Neural crest cell (in vitro differentiated cells): ENCODE results near the gene OR8D1. TPM values are rescaled to one million over a fixed set of nuclear protein-coding genes. Genes with fewer than 3 reads are reported as not detected.

ENCODE experiments used
- DNase-seq: peaks from one replicate; pipeline ENCODE4 v3.0.0; 2021; ENCODE audit warnings: low read depth, mixed read lengths, low spot score
- H3K27ac Mint-ChIP-seq: one replicate; pipeline ENCODE4 v1.8.0; 2021; ENCODE audit warnings: mild to moderate bottlenecking, mixed read lengths; ENCODE audit not compliant: unreplicated experiment
- H3K27me3 Mint-ChIP-seq: 2 replicates; pipeline ENCODE4 v1.8.0; 2021; ENCODE audit warnings: low read depth, mild to moderate bottlenecking, mixed read lengths
- H3K36me3 Mint-ChIP-seq: 2 replicates; pipeline ENCODE4 v1.8.0; 2021; ENCODE audit warnings: low read depth, mild to moderate bottlenecking, mixed read lengths
- H3K4me1 Mint-ChIP-seq: 2 replicates; pipeline ENCODE4 v1.8.0; 2021; ENCODE audit warnings: mixed read lengths
- H3K4me3 Mint-ChIP-seq: one replicate; pipeline ENCODE4 v1.8.0; 2021; ENCODE audit warnings: mild to moderate bottlenecking, mixed read lengths
- H3K9me3 Mint-ChIP-seq: 2 replicates; pipeline ENCODE4 v1.8.0; 2021; ENCODE audit warnings: mixed read lengths
- CTCF ChIP-seq: fragments of 200-600 bp; sonication (generic); conservative IDR thresholded peaks from 2 replicates; pipeline ENCODE4 v1.5.0; 2021; ENCODE audit warnings: antibody characterized with exemption, mild to moderate bottlenecking
- total RNA-seq: library from RNA; stranded (reverse); gene quantifications from 2 replicates; pipeline ENCODE4 v1.2.1, GENCODE V29; 2021

The OR8D1 gene
- total RNA-seq, 1 donor from 2014 or later, result not detected

GRCh38 chr11:124307093-124307492 is 6.7 kb downstream of the OR8D1 start:
- Mint-ChIP-seq H3K9me3 (no peaks in the 10 kb centered on the region), H3K4me1 (no peaks in the 10 kb centered on the region), H3K4me3 (no peak overlapping the region), H3K27ac (no peak overlapping the region), H3K36me3 (no peaks in the 10 kb centered on the region), H3K27me3 (peaks cover 9% of the 10 kb centered on the region)
- DNase-seq, result no peak
- no peak for TF ChIP-seq CTCF

GRCh38 chr11:124302347-124303125 is 11.2 kb downstream of the OR8D1 start:
- no peaks in the 10 kb centered on the region for H3K9me3 Mint-ChIP-seq
- H3K27ac Mint-ChIP-seq, result no peak overlapping the region
- DNase-seq, result no peak
- H3K4me3 Mint-ChIP-seq, result no peak overlapping the region
- TF ChIP-seq CTCF, result no peak
- H3K36me3 Mint-ChIP-seq, result no peaks in the 10 kb centered on the region
- no peaks in the 10 kb centered on the region for H3K27me3 Mint-ChIP-seq
- no peaks in the 10 kb centered on the region for H3K4me1 Mint-ChIP-seq

GRCh38 chr11:124301548-124301947 is 12.2 kb downstream of the OR8D1 start:
- Mint-ChIP-seq H3K4me1 (no peaks in the 10 kb centered on the region), H3K4me3 (no peak overlapping the region), H3K27ac (no peak overlapping the region), H3K9me3 (no peaks in the 10 kb centered on the region), H3K36me3 (no peaks in the 10 kb centered on the region), H3K27me3 (no peaks in the 10 kb centered on the region)
- no peak for TF ChIP-seq CTCF
- no peak for DNase-seq

- H3K27me3 Mint-ChIP-seq, result no peaks in the 10 kb centered on the region
- DNase-seq, result no peak
- no peak overlapping the region for H3K27ac Mint-ChIP-seq
- H3K36me3 Mint-ChIP-seq, result no peaks in the 10 kb centered on the region
- no peaks in the 10 kb centered on the region for H3K4me1 Mint-ChIP-seq
- no peaks in the 10 kb centered on the region for H3K9me3 Mint-ChIP-seq
- TF ChIP-seq CTCF, result no peak
- H3K4me3 Mint-ChIP-seq, result no peak overlapping the region
Measured at GRCh38 chr11:124297921-124298320, 15.8 kb downstream of the OR8D1 start.

- H3K4me3 Mint-ChIP-seq, result no peak overlapping the region
- no peak for TF ChIP-seq CTCF
- peaks cover 3% of the 10 kb centered on the region for H3K36me3 Mint-ChIP-seq
- H3K9me3 Mint-ChIP-seq, result no peaks in the 10 kb centered on the region
- DNase-seq, result no peak
- H3K27me3 Mint-ChIP-seq, result no peaks in the 10 kb centered on the region
- no peaks in the 10 kb centered on the region for H3K4me1 Mint-ChIP-seq
- H3K27ac Mint-ChIP-seq, result no peak overlapping the region
Measured at GRCh38 chr11:124296016-124296415, 17.7 kb downstream of the OR8D1 start.
